K562 (cell line): ENCODE measurements around the gene GATA5. TPM values are rescaled to one million over a fixed set of nuclear protein-coding genes. Genes with fewer than 3 reads are reported as not detected.

Experiments used
- ATAC-seq: fragments of 200-7000 bp; cut with Tn5 transposase; 3 replicates; pipeline ENCODE4 v1.9.1; 2020; ENCODE audit warnings: moderate library complexity
- BruUV-seq: library from RNA; stranded (reverse); fragments of 400-500 nt; replicated peaks from 2 replicates; lab custom pipeline; 2021; lab: Mats Ljungman, UMichigan
- CTCF ChIA-PET: fragments of 300-600 bp; formaldehyde crosslinking; extraction: SDS; loops from one replicate; lab custom pipeline; 2021; ENCODE audit warnings: low intra/inter-chr PET ratio; lab: Yijun Ruan, JAX
- POLR2A ChIA-PET: fragments of 300-600, 350-650 bp; sonication (Branson Sonifier 250); formaldehyde crosslinking; extraction: SDS; loops from one replicate; lab custom pipeline; 2021; ENCODE audit warnings: antibody characterized with exemption, inconsistent platforms; lab: Yijun Ruan, JAX
- DNase-seq, 4 experiments: peaks; one replicate each; pipeline versions ENCODE4 v3.0.0 to v3.0.0-alpha.2; 2011 to 2018; ENCODE audit warnings: low spot score in 3 of 4, mixed read lengths in 3 of 4; ENCODE audit errors: extremely low read depth in 1 of 4
- FAIRE-seq: peaks from 2 replicates; lab custom pipeline; 2011; peaks lifted over from hg19 to GRCh38; lab: Jason Lieb, UNC
- H2AFZ ChIP-seq: 2 replicates; pipeline ENCODE4 v1.6.0; 2011; ENCODE audit warnings: low read depth, low read length, control low read depth, inconsistent platforms
- H3K27ac ChIP-seq: fragments of 200-600 bp; 3 replicates; pipeline ENCODE4 v1.8.0; 2011; ENCODE audit warnings: low read depth, mild to moderate bottlenecking, control low read depth, inconsistent platforms, low read length, moderate library complexity, mixed read lengths; ENCODE audit errors: extremely low read depth
- H3K27me3 ChIP-seq, 2 experiments: fragments of 300-600 bp in 1 of 2; 2 replicates in 1 of 2; 3 replicates in 1 of 2; pipeline versions ENCODE4 v1.6.0 to v1.8.0; 2011; ENCODE audit warnings: inconsistent platforms in 2 of 2, low read length in 2 of 2, mild to moderate bottlenecking in 1 of 2, mixed read lengths in 1 of 2, moderate library complexity in 1 of 2; ENCODE audit not compliant: control insufficient read depth in 2 of 2, insufficient read depth in 2 of 2
- H3K36me3 ChIP-seq: fragments of 300-600 bp; 3 replicates; pipeline ENCODE4 v1.8.0; 2011; ENCODE audit warnings: mild to moderate bottlenecking, low read length, inconsistent platforms; ENCODE audit not compliant: control insufficient read depth, insufficient read depth
- H3K4me1 ChIP-seq, 2 experiments: fragments of 200-600 bp in 1 of 2; replicated peaks in 1 of 2; 2 replicates in 1 of 2; 3 replicates in 1 of 2; pipeline versions ENCODE4 v1.5.1 to v1.8.0; 2011; ENCODE audit warnings: inconsistent platforms in 2 of 2, low read length in 2 of 2, mild to moderate bottlenecking in 1 of 2, mixed read lengths in 1 of 2, moderate library complexity in 1 of 2; ENCODE audit not compliant: control insufficient read depth in 2 of 2, insufficient read depth in 2 of 2
- H3K4me2 ChIP-seq: 2 replicates; pipeline ENCODE4 v1.6.1; 2011; ENCODE audit warnings: low read length, control low read depth, inconsistent platforms, mixed read lengths; ENCODE audit not compliant: insufficient read depth
- H3K4me3 ChIP-seq: fragments of 200-600 bp; sonication (generic), shearing (Covaris generic); 2 replicates; pipeline ENCODE4 v1.5.1; 2016; ENCODE audit warnings: control low read depth, inconsistent platforms
- H3K79me2 ChIP-seq: fragments of 200-600 bp; 3 replicates; pipeline ENCODE4 v1.8.0; 2011; ENCODE audit warnings: low read length, inconsistent platforms; ENCODE audit not compliant: control insufficient read depth, insufficient read depth
- H3K9ac ChIP-seq, 2 experiments: 2 replicates each; pipeline versions ENCODE4 v1.6.0 to v1.6.1; 2011; ENCODE audit warnings: low read depth in 2 of 2, low read length in 2 of 2, control low read depth in 1 of 2, inconsistent platforms in 1 of 2, mild to moderate bottlenecking in 1 of 2, mixed read lengths in 1 of 2; ENCODE audit not compliant: insufficient read depth in 1 of 2
- H3K9me1 ChIP-seq: one replicate; pipeline ENCODE4 v1.6.0; 2011; ENCODE audit warnings: inconsistent platforms, mild to moderate bottlenecking, low read length, moderate library complexity; ENCODE audit not compliant: control insufficient read depth, insufficient read depth
- H3K9me3 ChIP-seq: replicated peaks from 2 replicates; pipeline ENCODE4 v1.5.1; 2011; ENCODE audit warnings: low read depth, low read length, inconsistent platforms; ENCODE audit not compliant: control insufficient read depth, insufficient read depth
- H4K20me1 ChIP-seq: replicated peaks from 2 replicates; pipeline ENCODE4 v1.6.1; 2011; ENCODE audit warnings: low read length, inconsistent platforms, mixed read lengths; ENCODE audit not compliant: control insufficient read depth, insufficient read depth
- BMI1 ChIP-seq: fragments of 150-350 bp; IDR thresholded peaks from 2 replicates; pipeline ENCODE4 v1.6.1; 2014; ENCODE audit warnings: low read length
- JUNB ChIP-seq: fragments of 450-650 bp; formaldehyde crosslinking; conservative IDR thresholded peaks from 2 replicates; pipeline ENCODE4 v1.4.0; 2020; ENCODE audit warnings: mild to moderate bottlenecking
- NCOA4 ChIP-seq: fragments of 450-650 bp; IDR thresholded peaks from 2 replicates; pipeline ENCODE4 v1.6.1; 2018; ENCODE audit warnings: mild to moderate bottlenecking; ENCODE audit not compliant: partially characterized antibody
- NELFE ChIP-seq: IDR thresholded peaks from 2 replicates; pipeline ENCODE4 v1.6.1; 2011; ENCODE audit warnings: mild to moderate bottlenecking; ENCODE audit not compliant: insufficient read depth, insufficient read length
- PML ChIP-seq: IDR thresholded peaks from 2 replicates; pipeline ENCODE4 v1.6.1; 2012; ENCODE audit warnings: low read length, inconsistent platforms
- SAP30 ChIP-seq: fragments of 200-600 bp; sonication (generic); IDR thresholded peaks from 2 replicates; pipeline ENCODE4 v1.6.1; 2012; ENCODE audit warnings: borderline replicate concordance, low read depth, mild to moderate bottlenecking, moderate library complexity, low read length, control low read depth, inconsistent platforms; ENCODE audit not compliant: insufficient read depth, poor library complexity, severe bottlenecking
- ZNF197 ChIP-seq: fragments of 200-800 bp; sonication (Bioruptor generic); IDR thresholded peaks from 2 replicates; pipeline ENCODE4 v1.6.1; 2016; ENCODE audit warnings: low read depth, missing genetic modification characterization, missing compliant biosample characterization
- ZNF561 ChIP-seq: fragments of 450-650 bp; formaldehyde crosslinking; conservative IDR thresholded peaks from 2 replicates; pipeline ENCODE4 v1.4.0; 2020; ENCODE audit warnings: mild to moderate bottlenecking, moderate library complexity
- WGBS: fragments of 100-300 bp; shearing (Covaris generic); methylation state at CpG from one replicate; pipeline ENCODE4 v1.1.6; 2016; ENCODE audit warnings: low coverage, mixed read lengths; ENCODE audit not compliant: insufficient coverage; ENCODE audit errors: missing lambda C conversion rate; 5-methylcytosine and 5-hydroxymethylcytosine counted together
- in situ Hi-C: fragments of 300-500 bp; cut with MboI; formaldehyde crosslinking; loops from 4 replicates; pipeline ENCODE4 v1.15.0; 2018; ENCODE audit warnings: inconsistent platforms, mixed read lengths
- intact Hi-C: fragments of 100-400 bp; cut with micrococcal nuclease; formaldehyde crosslinking; loops from 2 replicates; pipeline ENCODE4 v1.14.2; 2022
- polyA plus RNA-seq, 8 experiments: library from polyadenylated mRNA; depleted of rRNA in 4 of 8; stranded (reverse) in 5 of 8; unstranded in 3 of 8; fragments of >200 nt; fragmentation: Nextera tagmentation in 2 of 8; fragmentation: Illumina TruSeq in 1 of 8; extraction: Ambion mirVana in 2 of 8; extraction: Trizol in 1 of 8; gene quantifications; 2 replicates each; pipeline versions ENCODE4 v1.2.1 to v1.2.3, GENCODE V29; 2011 to 2014; ENCODE audit warnings: inconsistent platforms in 1 of 8, missing spikeins in 1 of 8
- total RNA-seq, 7 experiments: library from RNA; depleted of rRNA in 6 of 7; stranded (reverse); fragments of >200 nt in 6 of 7; fragmentation: Illumina TruSeq in 2 of 7; extraction: Trizol in 2 of 7; gene quantifications; 2 replicates each; pipeline versions ENCODE4 v1.2.1 to v1.2.3, GENCODE V29; 2011 to 2021; ENCODE audit warnings: low replicate concordance in 1 of 7
- TF ChIP-seq, protein P1 (sequence below): fragments of 250-450 bp; sonication (Bioruptor Pico); IDR thresholded peaks from 2 replicates; pipeline ENCODE4 v1.8.0; 2022; ENCODE audit warnings: inconsistent platforms, mild to moderate bottlenecking, moderate library complexity, borderline replicate concordance
- TF ChIP-seq, protein P2 (sequence below): sonication (generic); formaldehyde crosslinking; IDR thresholded peaks from 2 replicates; pipeline ENCODE4 v1.8.0; 2022; ENCODE audit warnings: mild to moderate bottlenecking, missing genetic modification reagents
- TF ChIP-seq, protein P3 (sequence below): fragments of 250-450 bp; sonication (Bioruptor Pico); IDR thresholded peaks from 2 replicates; pipeline ENCODE4 v1.4.0; 2020; ENCODE audit warnings: mild to moderate bottlenecking
- TF ChIP-seq, protein P4 (sequence below): fragments of 450-650 bp; IDR thresholded peaks from 2 replicates; pipeline ENCODE4 v1.6.1; 2017; ENCODE audit warnings: antibody characterized with exemption

GATA5 gene
- total and polyA plus RNA-seq, 9 of the 15 experiments (the other 6 are each of a cell fraction or from before 2014, with no cell fraction given) = 0.09 to 0.57 (median 0.20) TPM; not detected in 3

DNA sequence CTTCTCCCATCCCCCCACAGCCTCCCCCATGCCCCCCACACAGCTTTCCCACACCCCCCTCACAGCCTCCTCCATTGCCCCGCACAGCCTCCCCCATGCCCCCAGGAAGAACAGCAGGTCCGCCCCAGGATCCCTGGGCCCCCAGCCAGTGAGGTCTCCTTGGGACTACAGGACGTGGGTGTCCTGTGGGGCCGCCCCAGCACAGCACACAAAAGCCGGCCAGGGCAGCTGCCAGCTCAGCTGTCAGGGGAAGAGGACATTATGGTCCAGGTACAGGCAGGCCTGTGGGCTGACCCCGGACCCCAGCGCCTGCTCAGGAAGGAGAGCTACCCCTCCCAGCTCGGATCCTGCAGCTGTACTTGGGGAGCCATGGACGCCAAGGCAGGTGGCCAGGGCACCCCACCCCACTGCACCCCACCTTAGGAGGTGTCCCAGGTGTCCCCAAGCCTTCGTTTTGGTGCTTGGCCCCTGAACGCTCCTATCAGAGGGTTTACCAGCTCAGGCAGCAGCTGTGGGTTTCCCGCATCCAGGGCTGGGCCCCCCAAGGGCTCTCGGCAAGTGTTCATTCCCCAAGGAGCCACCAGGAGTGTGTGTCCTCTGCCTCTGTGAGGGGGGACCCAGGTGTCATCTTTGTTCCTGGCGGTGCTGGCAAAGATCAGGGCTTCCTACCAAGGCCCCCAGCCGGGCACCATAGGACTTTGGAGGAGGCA, 42.3 kb upstream of the GATA5 start:
- Histone ChIP-seq H3K36me3 (no peaks in the 10 kb centered on the region), H3K9me3 (no peaks in the 10 kb centered on the region), H2AFZ (no peak overlapping the region), H4K20me1 (no peaks in the 10 kb centered on the region), H3K9ac (peak overlapping the region in 1 of 2 experiments; percentile 13; a peak in 1 of 4 replicates), H3K4me3 (no peak overlapping the region), H3K27me3 (peaks cover 11 to 29% of the 10 kb centered on the region in 2 experiments; a peak in 4 of 5 replicates), H3K4me1 (peaks cover 5 to 66% of the 10 kb centered on the region in 2 experiments; a peak in 4 of 5 replicates), H3K27ac (no peak overlapping the region), H3K4me2 (no peak overlapping the region), H3K79me2 (no peaks in the 10 kb centered on the region), H3K9me1 (no peaks in the 10 kb centered on the region)
- intact Hi-C loops (loop anchor here (5.0 kb wide), 1 partner anchor 99 kb away; no protein-coding TSS in a partner anchor), in situ Hi-C loops (no loop called here)
- FAIRE-seq (no peak), DNase-seq (no peak), ATAC-seq (no peak)
- BruUV-seq = no TSS peak
- 24% methylated on average over 13 of the region's 15 CpGs for WGBS
- CTCF ChIA-PET = no interaction called here
- POLR2A ChIA-PET = interaction anchor here (0.6 kb wide), 1 partner anchor 106 kb away, joined by 3 read pairs; no protein-coding TSS in a partner anchor
- TF ChIP-seq, protein P1, sequence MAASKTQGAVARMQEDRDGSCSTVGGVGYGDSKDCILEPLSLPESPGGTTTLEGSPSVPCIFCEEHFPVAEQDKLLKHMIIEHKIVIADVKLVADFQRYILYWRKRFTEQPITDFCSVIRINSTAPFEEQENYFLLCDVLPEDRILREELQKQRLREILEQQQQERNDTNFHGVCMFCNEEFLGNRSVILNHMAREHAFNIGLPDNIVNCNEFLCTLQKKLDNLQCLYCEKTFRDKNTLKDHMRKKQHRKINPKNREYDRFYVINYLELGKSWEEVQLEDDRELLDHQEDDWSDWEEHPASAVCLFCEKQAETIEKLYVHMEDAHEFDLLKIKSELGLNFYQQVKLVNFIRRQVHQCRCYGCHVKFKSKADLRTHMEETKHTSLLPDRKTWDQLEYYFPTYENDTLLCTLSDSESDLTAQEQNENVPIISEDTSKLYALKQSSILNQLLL (CRISPR knock-in tag) = no peak
- TF ChIP-seq, protein P2, sequence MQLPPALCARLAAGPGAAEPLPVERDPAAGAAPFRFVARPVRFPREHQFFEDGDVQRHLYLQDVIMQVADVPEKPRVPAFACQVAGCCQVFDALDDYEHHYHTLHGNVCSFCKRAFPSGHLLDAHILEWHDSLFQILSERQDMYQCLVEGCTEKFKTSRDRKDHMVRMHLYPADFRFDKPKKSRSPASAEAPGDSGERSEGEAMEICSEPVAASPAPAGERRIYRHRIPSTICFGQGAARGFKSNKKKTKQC (CRISPR knock-in tag) = no peak
- no peak for TF ChIP-seq ZNF197
- TF ChIP-seq, protein P3, sequence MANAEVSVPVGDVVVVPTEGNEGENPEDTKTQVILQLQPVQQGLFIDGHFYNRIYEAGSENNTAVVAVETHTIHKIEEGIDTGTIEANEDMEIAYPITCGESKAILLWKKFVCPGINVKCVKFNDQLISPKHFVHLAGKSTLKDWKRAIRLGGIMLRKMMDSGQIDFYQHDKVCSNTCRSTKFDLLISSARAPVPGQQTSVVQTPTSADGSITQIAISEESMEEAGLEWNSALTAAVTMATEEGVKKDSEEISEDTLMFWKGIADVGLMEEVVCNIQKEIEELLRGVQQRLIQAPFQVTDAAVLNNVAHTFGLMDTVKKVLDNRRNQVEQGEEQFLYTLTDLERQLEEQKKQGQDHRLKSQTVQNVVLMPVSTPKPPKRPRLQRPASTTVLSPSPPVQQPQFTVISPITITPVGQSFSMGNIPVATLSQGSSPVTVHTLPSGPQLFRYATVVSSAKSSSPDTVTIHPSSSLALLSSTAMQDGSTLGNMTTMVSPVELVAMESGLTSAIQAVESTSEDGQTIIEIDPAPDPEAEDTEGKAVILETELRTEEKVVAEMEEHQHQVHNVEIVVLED = no peak
- TF ChIP-seq, protein P4, sequence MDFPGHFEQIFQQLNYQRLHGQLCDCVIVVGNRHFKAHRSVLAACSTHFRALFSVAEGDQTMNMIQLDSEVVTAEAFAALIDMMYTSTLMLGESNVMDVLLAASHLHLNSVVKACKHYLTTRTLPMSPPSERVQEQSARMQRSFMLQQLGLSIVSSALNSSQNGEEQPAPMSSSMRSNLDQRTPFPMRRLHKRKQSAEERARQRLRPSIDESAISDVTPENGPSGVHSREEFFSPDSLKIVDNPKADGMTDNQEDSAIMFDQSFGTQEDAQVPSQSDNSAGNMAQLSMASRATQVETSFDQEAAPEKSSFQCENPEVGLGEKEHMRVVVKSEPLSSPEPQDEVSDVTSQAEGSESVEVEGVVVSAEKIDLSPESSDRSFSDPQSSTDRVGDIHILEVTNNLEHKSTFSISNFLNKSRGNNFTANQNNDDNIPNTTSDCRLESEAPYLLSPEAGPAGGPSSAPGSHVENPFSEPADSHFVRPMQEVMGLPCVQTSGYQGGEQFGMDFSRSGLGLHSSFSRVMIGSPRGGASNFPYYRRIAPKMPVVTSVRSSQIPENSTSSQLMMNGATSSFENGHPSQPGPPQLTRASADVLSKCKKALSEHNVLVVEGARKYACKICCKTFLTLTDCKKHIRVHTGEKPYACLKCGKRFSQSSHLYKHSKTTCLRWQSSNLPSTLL = no peak
- no peak for TF ChIP-seq ZNF561 (CRISPR knock-in tag)
- no peak for TF ChIP-seq BMI1
- TF ChIP-seq PML = no peak
- TF ChIP-seq SAP30 = no peak
- no peak for TF ChIP-seq NELFE
- no peak for TF ChIP-seq NCOA4
- TF ChIP-seq JUNB (CRISPR knock-in tag) = no peak
